Measurements from ENCODE around the gene RAB20. TPM values are rescaled to one million over a fixed set of nuclear protein-coding genes. Genes with fewer than 3 reads are reported as not detected.

RAB20 gene
- total and polyA plus RNA-seq, 3 donors from 2014 or later = 22.0 to 41.1 (median 27.2) TPM

DNA sequence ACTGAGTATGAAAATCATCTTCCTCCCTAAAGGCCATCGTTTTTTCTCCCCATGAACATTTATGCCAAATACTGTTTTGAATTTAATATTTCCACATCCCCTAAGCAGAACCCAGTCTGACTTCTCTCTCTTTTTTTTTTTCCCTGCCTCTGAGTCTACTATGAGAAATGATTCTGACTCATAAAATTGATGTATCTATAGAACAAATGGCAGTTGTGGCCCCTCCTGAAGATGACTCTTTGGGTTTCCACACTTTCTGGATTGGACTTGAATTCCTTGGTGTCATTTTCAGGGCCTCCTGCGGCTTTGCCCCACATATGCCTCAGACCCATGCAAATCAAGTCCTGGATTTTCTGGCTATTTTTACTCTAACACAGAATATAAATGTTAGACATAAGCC lies 31.1 kb upstream of the RAB20 start:
- H3K4me3 ChIP-seq = no peak overlapping the region
- no peaks in the 10 kb centered on the region for H3K9me3 ChIP-seq
- 74 to 88% methylated on average over 2 of the region's 2 CpGs for WGBS, 2 donors
- TF ChIP-seq, protein P1, sequence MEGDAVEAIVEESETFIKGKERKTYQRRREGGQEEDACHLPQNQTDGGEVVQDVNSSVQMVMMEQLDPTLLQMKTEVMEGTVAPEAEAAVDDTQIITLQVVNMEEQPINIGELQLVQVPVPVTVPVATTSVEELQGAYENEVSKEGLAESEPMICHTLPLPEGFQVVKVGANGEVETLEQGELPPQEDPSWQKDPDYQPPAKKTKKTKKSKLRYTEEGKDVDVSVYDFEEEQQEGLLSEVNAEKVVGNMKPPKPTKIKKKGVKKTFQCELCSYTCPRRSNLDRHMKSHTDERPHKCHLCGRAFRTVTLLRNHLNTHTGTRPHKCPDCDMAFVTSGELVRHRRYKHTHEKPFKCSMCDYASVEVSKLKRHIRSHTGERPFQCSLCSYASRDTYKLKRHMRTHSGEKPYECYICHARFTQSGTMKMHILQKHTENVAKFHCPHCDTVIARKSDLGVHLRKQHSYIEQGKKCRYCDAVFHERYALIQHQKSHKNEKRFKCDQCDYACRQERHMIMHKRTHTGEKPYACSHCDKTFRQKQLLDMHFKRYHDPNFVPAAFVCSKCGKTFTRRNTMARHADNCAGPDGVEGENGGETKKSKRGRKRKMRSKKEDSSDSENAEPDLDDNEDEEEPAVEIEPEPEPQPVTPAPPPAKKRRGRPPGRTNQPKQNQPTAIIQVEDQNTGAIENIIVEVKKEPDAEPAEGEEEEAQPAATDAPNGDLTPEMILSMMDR (IDR thresholded peaks at IDR 0.05) = no peak
- no peaks in the 10 kb centered on the region for H3K27me3 ChIP-seq
- intact Hi-C loops (cut with DNase I; ENCODE audit: low total_unique reads) = loop anchor here (10.0 kb wide), 2 partner anchors 222 to 452 kb away; no protein-coding TSS in a partner anchor
- no peak for DNase-seq
- H3K36me3 ChIP-seq (ENCODE audit: low read depth, missing control alignments) = no peaks in the 10 kb centered on the region
- H3K4me1 ChIP-seq = no peaks in the 10 kb centered on the region
- no peak overlapping the region for H3K27ac ChIP-seq

DNA sequence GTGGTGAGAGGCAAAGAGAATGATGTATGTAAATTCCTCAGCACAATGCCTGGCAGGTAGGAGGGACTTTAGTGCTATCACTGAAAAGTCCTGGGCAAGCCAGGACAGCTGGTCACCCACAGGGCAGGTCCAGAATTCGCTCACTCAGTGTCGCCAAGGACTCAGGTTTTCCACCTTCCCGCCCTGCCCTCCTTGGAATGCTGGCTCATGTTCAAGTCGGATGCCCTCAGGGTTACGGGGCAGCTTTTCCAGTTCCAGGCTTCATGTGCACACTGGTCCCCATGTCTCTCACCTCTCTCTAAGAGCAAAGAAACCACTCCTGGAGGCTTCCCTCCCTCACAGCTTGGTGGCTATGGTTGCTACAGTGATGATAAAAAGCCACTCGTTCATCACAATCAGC lies 29.1 kb upstream of the RAB20 start:
- no peak for TF ChIP-seq POLR2A (IDR thresholded peaks at IDR 0.05)
- TF ChIP-seq, protein P1 (IDR thresholded peaks at IDR 0.05) = no peak

DNA sequence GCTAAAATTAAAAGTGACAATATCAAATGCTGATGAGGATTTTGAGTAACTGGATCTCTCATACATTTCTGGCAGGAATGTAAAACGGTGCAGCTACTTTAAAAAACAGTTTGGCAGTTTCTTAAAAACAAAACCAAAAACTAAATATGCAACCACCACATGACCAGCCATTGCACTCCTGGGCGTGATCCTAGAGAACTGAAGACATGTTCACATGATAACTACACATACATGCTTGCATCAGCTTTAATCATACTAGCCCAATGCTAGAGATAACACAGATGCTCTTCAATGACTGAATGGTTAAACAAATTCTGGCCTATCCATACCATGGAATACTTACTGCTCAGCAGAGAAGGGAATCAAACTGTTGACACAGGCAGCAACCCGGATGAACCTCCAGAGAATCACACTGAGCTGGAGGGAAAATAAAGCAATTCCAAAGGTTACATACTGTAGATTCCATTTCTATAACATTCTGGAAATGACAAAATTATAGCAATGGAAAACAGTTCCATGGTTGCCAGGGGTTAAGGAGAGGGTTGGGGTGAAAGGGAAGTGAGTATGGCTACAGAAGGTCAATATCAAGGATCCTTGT lies 28.4 kb upstream of the RAB20 start:
- Histone ChIP-seq H3K36me3 (ENCODE audit: low read depth, missing control alignments) (no peaks in the 10 kb centered on the region), H3K4me1 (no peaks in the 10 kb centered on the region), H3K4me3 (no peak overlapping the region), H3K27ac (no peak overlapping the region), H3K27me3 (no peaks in the 10 kb centered on the region), H3K9me3 (no peaks in the 10 kb centered on the region)
- intact Hi-C loops (cut with DNase I; ENCODE audit: low total_unique reads) = loop anchor here (10.0 kb wide), 2 partner anchors 225 to 455 kb away; no protein-coding TSS in a partner anchor
- TF ChIP-seq, protein P1 (IDR thresholded peaks at IDR 0.05) = no peak
- TF ChIP-seq POLR2A (IDR thresholded peaks at IDR 0.05) = no peak
- WGBS, 2 donors = 74 to 78% methylated on average over 3 of the region's 3 CpGs
- no peak for DNase-seq

More for the DNA sequence above, 29.1 kb upstream of the RAB20 start:
- no peak overlapping the region for H3K4me3 ChIP-seq
- no peaks in the 10 kb centered on the region for H3K27me3 ChIP-seq
- H3K27ac ChIP-seq = no peak overlapping the region
- H3K36me3 ChIP-seq (ENCODE audit: low read depth, missing control alignments) = no peaks in the 10 kb centered on the region
- H3K9me3 ChIP-seq = no peaks in the 10 kb centered on the region
- 75 to 78% methylated on average over 5 to 6 of the region's 6 CpGs for WGBS, 2 donors
- H3K4me1 ChIP-seq = no peaks in the 10 kb centered on the region
- intact Hi-C loops (cut with DNase I; ENCODE audit: low total_unique reads) = loop anchor here (10.0 kb wide), 2 partner anchors 224 to 454 kb away; no protein-coding TSS in a partner anchor
- no peak for DNase-seq

DNA sequence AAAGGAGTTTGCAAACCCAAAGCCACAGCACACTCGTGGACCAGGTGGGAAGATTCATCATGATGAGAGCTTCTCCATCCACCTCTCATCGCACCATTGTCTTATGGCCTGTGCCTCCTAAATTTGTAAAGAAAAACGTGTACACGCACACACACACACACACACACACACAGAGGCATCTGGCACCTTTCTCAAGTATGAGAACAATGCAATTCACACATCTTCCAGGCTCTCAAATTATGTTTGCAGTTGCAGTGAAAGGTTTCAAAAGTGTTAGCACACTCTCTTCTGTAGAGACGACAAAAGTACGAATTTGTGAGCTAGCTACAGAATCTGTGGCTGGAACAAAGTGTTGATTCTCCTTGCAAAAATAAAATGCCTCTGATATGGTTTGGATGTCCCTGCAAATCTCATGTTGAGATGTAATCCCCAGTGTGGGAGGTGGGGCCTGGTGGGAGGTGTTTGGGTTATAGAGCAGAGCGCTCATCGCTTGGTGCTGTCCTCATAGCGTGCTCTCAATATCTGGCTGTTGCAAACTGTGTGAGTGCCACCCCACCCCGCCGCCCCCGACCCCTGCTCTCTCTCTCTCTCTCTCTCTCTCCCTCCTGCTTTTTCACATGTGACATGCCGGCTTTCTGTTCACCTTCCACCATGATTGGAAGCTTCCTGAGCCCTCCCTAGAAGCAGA lies 21.8 kb upstream of the RAB20 start:
- no peaks in the 10 kb centered on the region for H3K4me1 ChIP-seq
- WGBS, 2 donors = 67 to 82% methylated on average over 13 of the region's 13 CpGs
- TF ChIP-seq POLR2A (IDR thresholded peaks at IDR 0.05) = no peak
- TF ChIP-seq, protein P1 (IDR thresholded peaks at IDR 0.05) = no peak
- H3K4me3 ChIP-seq = no peak overlapping the region
- H3K27me3 ChIP-seq = no peaks in the 10 kb centered on the region
- H3K9me3 ChIP-seq = no peaks in the 10 kb centered on the region
- no peak for DNase-seq
- intact Hi-C loops (cut with DNase I; ENCODE audit: low total_unique reads) = no loop called here
- H3K27ac ChIP-seq = no peak overlapping the region
- no peaks in the 10 kb centered on the region for H3K36me3 ChIP-seq (ENCODE audit: low read depth, missing control alignments)

All from testis (tissue), 3 donors.